ENCODE data around the gene CRYBB1. TPM values are rescaled to one million over a fixed set of nuclear protein-coding genes. Genes with fewer than 3 reads are reported as not detected.

The CRYBB1 gene
- polyA plus RNA-seq (2013, experiment 1 of 4) = not detected
- 0.44 TPM for polyA plus RNA-seq (2013, experiment 2 of 4)
- polyA plus RNA-seq (2013, experiment 3 of 4) = 1.5 TPM
- 0.41 TPM for polyA plus RNA-seq (2013, experiment 4 of 4)

DNA sequence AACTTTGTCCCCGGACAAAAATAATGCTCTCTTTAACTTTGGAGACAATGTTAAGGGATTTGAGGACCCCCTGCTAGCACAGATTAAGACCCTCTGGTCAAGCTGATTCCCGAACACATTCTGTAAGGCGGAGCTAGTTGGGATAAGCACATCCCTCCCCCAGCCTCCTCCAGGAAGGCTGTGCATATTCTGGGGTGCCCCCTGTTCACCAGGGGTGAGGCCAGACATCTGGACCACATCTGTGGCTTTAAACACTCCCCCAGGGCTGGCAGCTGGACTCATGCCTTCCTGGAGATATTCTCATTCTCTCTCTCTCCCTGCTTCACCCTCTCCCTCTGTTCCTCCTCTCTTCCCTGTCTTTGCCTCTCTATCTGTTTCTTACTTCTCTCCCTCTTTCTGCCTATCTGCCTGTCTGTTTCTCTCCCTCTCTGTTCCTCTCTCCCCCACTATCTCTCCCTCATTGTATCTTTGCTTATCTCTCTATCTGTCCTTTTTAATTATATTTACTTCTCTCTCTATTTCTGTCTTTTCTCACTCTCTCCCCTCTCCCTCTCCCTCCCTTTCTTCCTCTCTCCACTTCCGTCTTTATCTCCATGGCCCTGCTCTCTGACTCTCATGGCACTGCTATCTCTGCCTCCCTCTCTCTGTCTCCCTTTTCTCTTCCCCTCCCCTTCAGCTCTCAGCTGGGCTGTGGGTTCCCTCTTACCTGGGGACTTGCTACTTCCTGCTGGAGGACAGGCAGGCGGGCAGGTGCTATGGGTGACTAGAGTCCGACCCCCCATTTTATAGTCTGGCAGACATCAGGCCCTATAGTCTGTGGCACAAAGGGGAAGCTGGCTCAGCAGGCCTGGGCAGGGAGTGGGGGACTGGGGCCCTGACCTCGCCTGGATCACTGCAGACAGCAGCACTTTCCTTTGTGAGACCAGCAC lies at the start of gene CRYBB1:
CRYBB1 (minus strand) TSS at position 757 of the 929 bp plus-strand sequence. CDS start 1,708 bp downstream, outside the sequence.
- peak within 1 kb of the TSS; percentile 3 for H3K27ac ChIP-seq (ENCODE audit: insufficient read depth, low read depth, low read length, poor library complexity, severe bottlenecking)
- 45 to 47% methylated on average over 7 of the region's 7 CpGs for WGBS, 2 experiments

DNA sequence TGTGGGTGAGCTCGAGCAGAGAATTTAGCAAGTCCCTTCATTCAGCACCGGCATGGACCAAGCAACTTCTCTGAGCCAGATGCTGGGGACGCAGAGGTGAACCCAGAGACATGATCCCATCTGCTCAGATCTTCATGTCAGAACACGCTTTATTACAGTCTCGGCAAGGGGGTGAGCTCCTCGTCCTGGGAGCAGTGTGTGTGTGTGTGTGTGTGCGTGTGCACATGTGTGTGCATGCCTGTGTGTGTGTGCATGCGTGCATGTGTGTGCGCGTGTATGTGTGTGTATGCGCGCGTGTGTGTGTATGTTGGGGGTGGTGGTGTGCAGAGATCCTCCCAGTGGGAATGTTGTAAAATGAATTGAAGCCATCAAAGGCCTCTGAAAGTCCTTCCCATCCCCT lies 49.3 kb upstream of the CRYBB1 start:
- peaks cover 24% of the 10 kb centered on the region for H3K36me3 ChIP-seq (ENCODE audit: control insufficient read depth, insufficient read depth, low read length)
- H3K4me3 ChIP-seq (ENCODE audit: insufficient read depth, low read depth, low read length) = no peak overlapping the region
- H3K4me1 ChIP-seq (ENCODE audit: control insufficient read depth, insufficient read depth, low read length) = peaks cover 18% of the 10 kb centered on the region
- H3K9me3 ChIP-seq (ENCODE audit: control insufficient read depth, low read length) = no peaks in the 10 kb centered on the region
- no peak overlapping the region for H3K27ac ChIP-seq (ENCODE audit: insufficient read depth, low read depth, low read length, poor library complexity, severe bottlenecking)
- no peaks in the 10 kb centered on the region for H3K27me3 ChIP-seq (ENCODE audit: control insufficient read depth, insufficient read depth, low read length, poor library complexity, severe bottlenecking)
- 89% methylated on average over 13 of the region's 13 CpGs for WGBS, 2 experiments

More for the DNA sequence above, at the start of gene CRYBB1:
- Histone ChIP-seq H3K4me3 (ENCODE audit: insufficient read depth, low read depth, low read length) (no peak within 1 kb of the TSS), H3K4me1 (ENCODE audit: control insufficient read depth, insufficient read depth, low read length) (peaks cover 30% of the 10 kb centered on the region), H3K9me3 (ENCODE audit: control insufficient read depth, low read length) (no peaks in the 10 kb centered on the region), H3K27me3 (ENCODE audit: control insufficient read depth, insufficient read depth, low read length, poor library complexity, severe bottlenecking) (peaks cover 16% of the 10 kb centered on the region), H3K36me3 (ENCODE audit: control insufficient read depth, insufficient read depth, low read length) (no peaks in the 10 kb centered on the region)

DNA sequence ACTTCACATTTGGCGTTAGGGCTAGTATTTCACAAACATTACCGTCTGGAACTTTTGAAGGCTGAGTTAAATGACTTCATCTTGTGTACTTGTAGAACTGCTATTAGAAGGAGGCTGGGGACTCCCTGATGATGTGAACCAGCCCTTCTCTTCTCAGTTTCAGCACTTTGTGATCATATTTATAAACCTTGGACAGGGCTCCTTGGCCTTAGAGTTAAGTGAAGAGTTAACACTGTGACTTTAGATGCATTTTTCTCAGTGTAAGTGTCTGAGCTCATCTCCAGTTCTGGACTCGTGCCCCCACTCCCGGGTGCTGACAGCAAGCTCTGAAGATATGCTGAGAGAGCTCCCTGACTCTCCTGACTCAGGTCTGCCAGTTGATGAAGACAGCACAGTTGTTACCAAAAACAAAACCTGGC lies 48.0 kb upstream of the CRYBB1 start:
- Histone ChIP-seq H3K27me3 (ENCODE audit: control insufficient read depth, insufficient read depth, low read length, poor library complexity, severe bottlenecking) (no peaks in the 10 kb centered on the region), H3K9me3 (ENCODE audit: control insufficient read depth, low read length) (no peaks in the 10 kb centered on the region), H3K4me3 (ENCODE audit: insufficient read depth, low read depth, low read length) (no peak overlapping the region), H3K36me3 (ENCODE audit: control insufficient read depth, insufficient read depth, low read length) (peaks cover 24% of the 10 kb centered on the region), H3K4me1 (ENCODE audit: control insufficient read depth, insufficient read depth, low read length) (peaks cover 27% of the 10 kb centered on the region), H3K27ac (ENCODE audit: insufficient read depth, low read depth, low read length, poor library complexity, severe bottlenecking) (no peak overlapping the region)
- WGBS, 2 experiments = 82 to 83% methylated on average over 4 of the region's 4 CpGs

DNA sequence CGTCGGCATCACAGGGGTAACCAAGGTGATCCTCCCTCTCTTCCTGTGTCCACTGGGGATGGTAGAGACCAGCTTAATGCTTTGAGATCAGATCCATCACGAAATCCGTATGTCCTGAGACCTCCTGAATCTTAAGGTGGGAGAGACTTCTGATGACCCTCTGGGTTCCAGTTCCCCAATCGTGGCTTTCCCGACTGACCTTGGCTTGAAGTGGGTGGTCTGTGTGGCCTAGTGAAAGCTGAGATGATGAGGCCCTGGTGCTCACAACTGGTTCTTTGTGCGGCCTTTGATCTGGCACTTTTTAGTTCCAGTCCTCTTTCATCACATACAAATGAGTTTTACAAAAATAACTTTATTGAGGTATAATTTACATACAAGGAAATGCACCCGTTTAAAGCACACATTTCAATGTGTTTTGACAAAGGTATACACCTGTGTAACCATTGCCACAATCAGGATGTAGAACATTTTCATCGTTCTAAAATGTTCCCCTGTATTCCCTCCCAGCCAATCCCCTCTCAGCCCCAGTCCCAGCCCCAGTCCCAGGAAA lies 45.6 kb upstream of the CRYBB1 start:
- Histone ChIP-seq H3K4me1 (ENCODE audit: control insufficient read depth, insufficient read depth, low read length) (peaks cover 35% of the 10 kb centered on the region), H3K36me3 (ENCODE audit: control insufficient read depth, insufficient read depth, low read length) (peaks cover 21% of the 10 kb centered on the region), H3K27me3 (ENCODE audit: control insufficient read depth, insufficient read depth, low read length, poor library complexity, severe bottlenecking) (peaks cover under 1% of the 10 kb centered on the region), H3K4me3 (ENCODE audit: insufficient read depth, low read depth, low read length) (no peak overlapping the region), H3K27ac (ENCODE audit: insufficient read depth, low read depth, low read length, poor library complexity, severe bottlenecking) (no peak overlapping the region), H3K9me3 (ENCODE audit: control insufficient read depth, low read length) (no peaks in the 10 kb centered on the region)
- 94 to 95% methylated on average over 9 of the region's 9 CpGs for WGBS, 2 experiments

DNA sequence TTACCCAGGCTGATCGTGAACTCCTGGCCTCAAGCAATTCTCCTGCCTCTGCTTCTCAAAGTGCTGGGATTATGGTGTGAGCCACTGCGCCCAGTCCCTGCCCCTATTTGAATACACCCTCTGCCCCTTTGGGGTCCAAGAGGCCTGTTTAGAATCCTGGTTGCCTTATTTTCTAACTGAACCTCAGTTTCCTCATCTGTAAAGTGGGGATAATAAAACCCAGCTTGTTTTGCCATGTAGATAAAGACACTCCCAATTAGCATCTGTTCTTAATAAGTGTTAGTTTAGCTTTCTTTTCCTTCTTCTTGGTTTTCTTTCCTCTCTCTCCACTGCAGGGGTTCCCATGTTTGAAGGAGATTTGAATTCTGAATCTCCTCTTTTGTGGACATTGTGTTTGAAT lies 44.3 kb upstream of the CRYBB1 start:
- H3K27ac ChIP-seq (ENCODE audit: insufficient read depth, low read depth, low read length, poor library complexity, severe bottlenecking) = no peak overlapping the region
- H3K9me3 ChIP-seq (ENCODE audit: control insufficient read depth, low read length) = no peaks in the 10 kb centered on the region
- H3K4me3 ChIP-seq (ENCODE audit: insufficient read depth, low read depth, low read length) = no peak overlapping the region
- H3K36me3 ChIP-seq (ENCODE audit: control insufficient read depth, insufficient read depth, low read length) = peaks cover 21% of the 10 kb centered on the region
- 85 to 92% methylated on average over 2 of the region's 2 CpGs for WGBS, 2 experiments
- H3K4me1 ChIP-seq (ENCODE audit: control insufficient read depth, insufficient read depth, low read length) = peaks cover 32% of the 10 kb centered on the region
- peaks cover 8% of the 10 kb centered on the region for H3K27me3 ChIP-seq (ENCODE audit: control insufficient read depth, insufficient read depth, low read length, poor library complexity, severe bottlenecking)

DNA sequence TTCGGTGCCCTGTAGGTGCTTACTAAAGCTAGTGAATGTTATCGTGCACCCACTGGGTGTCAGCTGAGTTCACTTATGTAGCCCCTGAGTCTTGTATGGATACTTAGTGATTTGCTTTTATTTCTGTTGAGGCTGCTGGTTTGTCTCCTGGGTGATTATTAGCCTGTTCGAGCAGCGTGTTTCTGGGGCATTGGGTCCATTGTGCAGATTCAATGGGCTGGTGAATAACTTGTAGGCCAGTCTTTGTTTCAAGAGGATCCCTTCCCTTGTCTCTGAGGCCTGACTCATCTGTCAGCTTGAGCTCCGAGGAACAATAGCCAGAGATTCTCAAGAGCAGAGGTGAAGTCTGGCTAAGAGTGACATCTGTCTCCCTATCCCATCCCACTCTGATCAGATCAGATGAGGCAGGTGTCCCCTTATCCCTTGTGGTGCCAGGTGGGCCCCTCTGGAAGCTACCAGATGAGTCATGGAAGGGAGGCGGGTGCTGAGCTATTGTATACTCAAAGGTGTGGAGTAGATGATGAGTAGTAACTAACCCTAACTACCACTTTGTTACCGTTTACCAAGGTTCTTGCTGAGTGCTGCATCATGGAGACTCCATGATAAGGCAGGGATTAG lies 43.2 kb upstream of the CRYBB1 start:
- Histone ChIP-seq H3K36me3 (ENCODE audit: control insufficient read depth, insufficient read depth, low read length) (peaks cover 15% of the 10 kb centered on the region), H3K27me3 (ENCODE audit: control insufficient read depth, insufficient read depth, low read length, poor library complexity, severe bottlenecking) (peaks cover 11% of the 10 kb centered on the region), H3K4me1 (ENCODE audit: control insufficient read depth, insufficient read depth, low read length) (peaks cover 36% of the 10 kb centered on the region), H3K9me3 (ENCODE audit: control insufficient read depth, low read length) (no peaks in the 10 kb centered on the region), H3K27ac (ENCODE audit: insufficient read depth, low read depth, low read length, poor library complexity, severe bottlenecking) (peak overlapping the region; percentile 90), H3K4me3 (ENCODE audit: insufficient read depth, low read depth, low read length) (peak overlapping the region; percentile 5)
- 29 to 33% methylated on average over 7 of the region's 7 CpGs for WGBS, 2 experiments

DNA sequence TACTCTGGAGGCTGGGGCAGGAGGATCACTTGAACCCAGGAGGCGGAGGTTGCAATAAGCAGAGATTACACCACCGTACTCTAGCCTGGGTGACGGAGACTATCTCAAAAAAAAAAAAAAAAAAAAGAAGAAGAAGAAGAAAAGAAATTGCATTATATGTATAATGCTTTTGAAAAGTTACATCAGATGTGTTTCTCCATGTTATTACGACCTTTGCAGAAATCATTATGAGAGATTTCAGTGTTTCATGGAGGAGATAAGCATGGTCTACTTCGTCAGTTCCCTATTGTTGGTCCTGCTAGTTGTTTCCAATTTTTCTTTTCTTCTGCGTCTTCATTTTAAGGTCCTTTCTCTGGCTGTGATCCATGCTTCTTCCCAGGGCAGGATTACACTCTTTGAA lies 42.5 kb upstream of the CRYBB1 start:
- Histone ChIP-seq H3K27ac (ENCODE audit: insufficient read depth, low read depth, low read length, poor library complexity, severe bottlenecking) (peak overlapping the region; percentile 90), H3K4me3 (ENCODE audit: insufficient read depth, low read depth, low read length) (peak overlapping the region; percentile 5), H3K9me3 (ENCODE audit: control insufficient read depth, low read length) (no peaks in the 10 kb centered on the region), H3K36me3 (ENCODE audit: control insufficient read depth, insufficient read depth, low read length) (peaks cover 13% of the 10 kb centered on the region), H3K27me3 (ENCODE audit: control insufficient read depth, insufficient read depth, low read length, poor library complexity, severe bottlenecking) (peaks cover 11% of the 10 kb centered on the region), H3K4me1 (ENCODE audit: control insufficient read depth, insufficient read depth, low read length) (peaks cover 36% of the 10 kb centered on the region)
- WGBS, 2 experiments = 77 to 82% methylated on average over 4 to 6 of the region's 6 CpGs

DNA sequence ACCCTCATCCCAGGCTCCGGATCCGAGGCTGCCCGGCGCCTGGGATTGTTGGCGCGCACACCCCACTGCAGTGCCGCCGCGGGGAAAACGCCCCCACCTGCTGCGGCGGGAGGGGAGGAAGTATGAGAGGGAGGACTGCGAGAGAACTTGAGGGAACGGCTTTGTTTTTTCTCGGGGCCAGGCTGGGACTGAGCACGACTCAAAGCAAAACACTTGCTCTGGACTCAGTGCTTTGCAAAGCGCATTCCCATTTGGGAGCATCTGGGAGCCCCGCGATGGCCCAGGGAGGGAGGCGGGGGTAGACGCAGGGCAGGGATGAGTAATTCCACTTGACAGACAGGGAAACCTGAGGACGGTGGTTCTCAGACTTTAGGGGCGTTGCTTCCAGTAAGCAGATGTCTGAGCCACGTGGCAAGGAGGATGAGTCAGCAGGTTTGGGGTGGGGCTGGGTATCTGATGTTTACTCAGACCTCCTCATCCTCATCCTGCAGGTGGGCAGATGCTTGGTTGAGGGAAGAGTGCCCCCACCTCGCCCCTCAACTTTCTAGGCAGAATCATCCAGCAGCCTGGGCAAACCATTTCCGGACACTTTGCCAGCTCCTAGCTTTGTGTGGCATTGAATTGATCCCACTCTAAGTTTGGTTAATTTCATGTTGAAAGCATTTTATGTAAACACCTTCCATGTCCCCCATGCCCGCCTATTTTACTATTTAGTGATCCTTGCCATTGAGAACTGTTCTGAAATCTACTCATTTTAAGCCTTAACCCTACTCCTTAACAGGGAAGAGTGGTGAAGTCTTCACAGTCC lies 41.0 kb upstream of the CRYBB1 start:
- WGBS, 2 experiments = 3 to 5% methylated on average over 27 of the region's 27 CpGs
- no peaks in the 10 kb centered on the region for H3K9me3 ChIP-seq (ENCODE audit: control insufficient read depth, low read length)
- peaks cover 13% of the 10 kb centered on the region for H3K36me3 ChIP-seq (ENCODE audit: control insufficient read depth, insufficient read depth, low read length)
- H3K27ac ChIP-seq (ENCODE audit: insufficient read depth, low read depth, low read length, poor library complexity, severe bottlenecking) = peak overlapping the region; percentile 83
- H3K4me1 ChIP-seq (ENCODE audit: control insufficient read depth, insufficient read depth, low read length) = peaks cover 32% of the 10 kb centered on the region
- H3K4me3 ChIP-seq (ENCODE audit: insufficient read depth, low read depth, low read length) = peak overlapping the region; percentile 83
- H3K27me3 ChIP-seq (ENCODE audit: control insufficient read depth, insufficient read depth, low read length, poor library complexity, severe bottlenecking) = peaks cover 11% of the 10 kb centered on the region

DNA sequence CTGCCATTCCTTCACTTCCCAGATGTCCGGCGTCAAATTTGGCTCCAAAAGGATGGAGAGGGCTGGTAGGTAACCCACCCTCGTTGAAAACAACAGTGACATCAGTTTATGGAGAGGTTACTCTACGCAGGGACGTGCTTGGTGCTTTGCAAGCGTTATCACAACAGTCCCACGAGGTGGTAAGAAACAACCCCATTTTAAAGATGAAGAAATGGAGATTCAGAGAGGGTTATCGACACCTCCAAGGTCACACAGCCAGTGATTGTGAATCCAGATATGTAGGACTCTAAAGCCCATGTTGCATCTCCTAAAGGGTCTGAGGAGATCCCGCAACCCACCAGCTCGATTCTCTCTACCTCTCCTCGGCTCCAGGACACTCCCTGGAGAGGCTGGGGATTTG lies 40.3 kb upstream of the CRYBB1 start:
- no peaks in the 10 kb centered on the region for H3K9me3 ChIP-seq (ENCODE audit: control insufficient read depth, low read length)
- WGBS, 2 experiments = 1 to 2% methylated on average over 11 of the region's 11 CpGs
- peak overlapping the region; percentile 83 for H3K27ac ChIP-seq (ENCODE audit: insufficient read depth, low read depth, low read length, poor library complexity, severe bottlenecking)
- H3K27me3 ChIP-seq (ENCODE audit: control insufficient read depth, insufficient read depth, low read length, poor library complexity, severe bottlenecking) = peaks cover 11% of the 10 kb centered on the region
- H3K4me3 ChIP-seq (ENCODE audit: insufficient read depth, low read depth, low read length) = peak overlapping the region; percentile 83
- H3K36me3 ChIP-seq (ENCODE audit: control insufficient read depth, insufficient read depth, low read length) = peaks cover 7% of the 10 kb centered on the region
- peaks cover 32% of the 10 kb centered on the region for H3K4me1 ChIP-seq (ENCODE audit: control insufficient read depth, insufficient read depth, low read length)

Data from ectodermal cell (in vitro differentiated cells).